ENCODE data around the gene TNNI3K.

GRCh38 chr1:74528123-74528522 is 292.9 kb downstream of the TNNI3K start:
- no peak for TF ChIP-seq CTCF (IDR thresholded peaks at IDR 0.05)
- no peak for TF ChIP-seq POLR2A (IDR thresholded peaks at IDR 0.05)
